ENCODE results near the gene USH2A. TPM values are rescaled to one million over a fixed set of nuclear protein-coding genes. Genes with fewer than 3 reads are reported as not detected.
A peak's percentile ranks its signal among the peaks of the same experiment; 100 is the strongest.

The USH2A gene
- total RNA-seq, 3 donors from 2014 or later, result 0.03 to 0.17 TPM; not detected in 1

GRCh38 chr1:216212826-216213225 lies 210.4 kb downstream of the USH2A start:
- H3K4me1 ChIP-seq (ENCODE audit: low read depth), result no peaks in the 10 kb centered on the region
- H3K9me3 ChIP-seq, result no peaks in the 10 kb centered on the region
- no peaks in the 10 kb centered on the region for H3K36me3 ChIP-seq (ENCODE audit: low read depth)
- ATAC-seq (no peak), DNase-seq (no peak)
- TF ChIP-seq CTCF (IDR thresholded peaks at IDR 0.05), result no peak
- intact Hi-C loops (cut with DNase I, micrococcal nuclease), result no loop called here
- H3K4me3 ChIP-seq, result no peak overlapping the region

GRCh38 chr1:216210081-216210480 lies 213.2 kb downstream of the USH2A start:
- intact Hi-C loops (cut with DNase I, micrococcal nuclease), result no loop called here
- Histone ChIP-seq H3K4me1 (ENCODE audit: low read depth) (no peaks in the 10 kb centered on the region), H3K9me3 (no peaks in the 10 kb centered on the region), H3K4me3 (no peak overlapping the region), H3K36me3 (ENCODE audit: low read depth) (no peaks in the 10 kb centered on the region)
- ATAC-seq (no peak), DNase-seq (peak in 1 of 3 donors; percentile 4)
- TF ChIP-seq CTCF (IDR thresholded peaks at IDR 0.05), result no peak

GRCh38 chr1:216209125-216209524 lies 214.1 kb downstream of the USH2A start:
- DNase-seq (no peak), ATAC-seq (no peak)
- TF ChIP-seq CTCF (IDR thresholded peaks at IDR 0.05), result no peak
- intact Hi-C loops (cut with DNase I, micrococcal nuclease), result no loop called here
- H3K36me3 ChIP-seq (ENCODE audit: low read depth), result no peaks in the 10 kb centered on the region
- no peaks in the 10 kb centered on the region for H3K9me3 ChIP-seq
- H3K4me3 ChIP-seq, result no peak overlapping the region
- no peaks in the 10 kb centered on the region for H3K4me1 ChIP-seq (ENCODE audit: low read depth)

GRCh38 chr1:216207154-216207553 lies 216.1 kb downstream of the USH2A start:
- ATAC-seq (no peak), DNase-seq (no peak)
- intact Hi-C loops (cut with DNase I, micrococcal nuclease), result no loop called here
- TF ChIP-seq CTCF (IDR thresholded peaks at IDR 0.05), result no peak
- Histone ChIP-seq H3K9me3 (no peaks in the 10 kb centered on the region), H3K4me1 (ENCODE audit: low read depth) (no peaks in the 10 kb centered on the region), H3K36me3 (ENCODE audit: low read depth) (no peaks in the 10 kb centered on the region), H3K4me3 (no peak overlapping the region)

- Histone ChIP-seq H3K36me3 (ENCODE audit: low read depth) (no peaks in the 10 kb centered on the region), H3K4me1 (ENCODE audit: low read depth) (no peaks in the 10 kb centered on the region), H3K9me3 (no peaks in the 10 kb centered on the region), H3K4me3 (no peak overlapping the region)
- no peak for DNase-seq
- intact Hi-C loops (cut with DNase I, micrococcal nuclease), result no loop called here
- no peak for ATAC-seq
- TF ChIP-seq CTCF (IDR thresholded peaks at IDR 0.05), result no peak
Measured at GRCh38 chr1:216205176-216205575, 218.1 kb downstream of the USH2A start.

GRCh38 chr1:216201946-216202345 lies 221.3 kb downstream of the USH2A start:
- ATAC-seq, result no peak

More at GRCh38 chr1:216201946-216202345, 221.3 kb downstream of the USH2A start:
- TF ChIP-seq CTCF (IDR thresholded peaks at IDR 0.05), result no peak
- no peaks in the 10 kb centered on the region for H3K9me3 ChIP-seq
- no peak for DNase-seq
- H3K4me1 ChIP-seq (ENCODE audit: low read depth), result no peaks in the 10 kb centered on the region
- intact Hi-C loops (cut with DNase I, micrococcal nuclease), result no loop called here
- no peak overlapping the region for H3K4me3 ChIP-seq
- H3K36me3 ChIP-seq (ENCODE audit: low read depth), result no peaks in the 10 kb centered on the region
